Right renal cortex interstitium (tissue), 3 donors: ENCODE data around the gene OPCML. TPM values are rescaled to one million over a fixed set of nuclear protein-coding genes. Genes with fewer than 3 reads are reported as not detected.

Source experiments
- DNase-seq, 3 donors: peaks; one replicate each; pipeline ENCODE4 v3.0.0-alpha.2; 2013; ENCODE audit warnings: low read depth in 3 of 3, low spot score in 2 of 3
- polyA plus RNA-seq, 3 donors: library from polyadenylated mRNA; unstranded; fragments of 120-200 nt; gene quantifications; one replicate each; pipeline ENCODE4 v1.2.1, GENCODE V29; 2013; ENCODE audit not compliant: insufficient read length in 3 of 3

Gene OPCML
- polyA plus RNA-seq, 3 donors = 14.1 to 19.4 (median 19.1) TPM

GRCh38 chr11:132913886-132914285 is 618.4 kb downstream of the OPCML start:
- no peak for DNase-seq

- no peak for DNase-seq
Observed at GRCh38 chr11:132913295-132913694, 619.0 kb downstream of the OPCML start.

- no peak for DNase-seq
Observed at GRCh38 chr11:132911186-132911585, 621.1 kb downstream of the OPCML start.

- DNase-seq = no peak
Observed at GRCh38 chr11:132910011-132910760, 622.1 kb downstream of the OPCML start.

- no peak for DNase-seq
Observed at GRCh38 chr11:132909021-132909606, 623.2 kb downstream of the OPCML start.

- no peak for DNase-seq
Observed at GRCh38 chr11:132908414-132908810, 623.9 kb downstream of the OPCML start.

- no peak for DNase-seq
Observed at GRCh38 chr11:132907651-132908413, 624.5 kb downstream of the OPCML start.

- no peak for DNase-seq
Observed at GRCh38 chr11:132904607-132905006, 627.7 kb downstream of the OPCML start.

- DNase-seq = no peak
Observed at GRCh38 chr11:132904091-132904490, 628.2 kb downstream of the OPCML start.

GRCh38 chr11:132901638-132902471 is 630.4 kb downstream of the OPCML start:
- no peak for DNase-seq

- no peak for DNase-seq
Observed at GRCh38 chr11:132898676-132899075, 633.6 kb downstream of the OPCML start.

- DNase-seq = no peak
Observed at GRCh38 chr11:132898021-132898420, 634.3 kb downstream of the OPCML start.

- DNase-seq = no peak
Observed at GRCh38 chr11:132895340-132895739, 637.0 kb downstream of the OPCML start.

- DNase-seq = no peak
Observed at GRCh38 chr11:132894606-132895005, 637.7 kb downstream of the OPCML start.

GRCh38 chr11:132892876-132893275 is 639.4 kb downstream of the OPCML start:
- no peak for DNase-seq

- no peak for DNase-seq
Observed at GRCh38 chr11:132888226-132888625, 644.1 kb downstream of the OPCML start.

- DNase-seq = no peak
Observed at GRCh38 chr11:132886335-132886734, 646.0 kb downstream of the OPCML start.

GRCh38 chr11:132883241-132883640 is 649.1 kb downstream of the OPCML start:
- no peak for DNase-seq

GRCh38 chr11:132881622-132882021 is 650.7 kb downstream of the OPCML start:
- no peak for DNase-seq

GRCh38 chr11:132878111-132878510 is 654.2 kb downstream of the OPCML start:
- DNase-seq = no peak

- DNase-seq = no peak
Observed at GRCh38 chr11:132876705-132877104, 655.6 kb downstream of the OPCML start.
